Urinary bladder (tissue), 2 donors: Measurements from ENCODE around the gene SAMD9. TPM values are rescaled to one million over a fixed set of nuclear protein-coding genes. Genes with fewer than 3 reads are reported as not detected.

ENCODE experiments used
- polyA plus RNA-seq: library from polyadenylated mRNA; stranded (reverse); fragments of 200-250 nt; gene quantifications from one replicate; pipeline ENCODE4 v1.2.3, GENCODE V29; 2013
- total RNA-seq: library from RNA; depleted of rRNA; stranded (reverse); fragments of >200 nt; gene quantifications from one replicate; pipeline ENCODE4 v1.2.3, GENCODE V29; 2014
- donor health status: healthy.

SAMD9 gene
- total and polyA plus RNA-seq, 2 donors = 2.3 to 29.0 TPM

Other genes starting within 250 kb of the SAMD9 start
- 25.5 TPM for gene SAMD9L, start 30.4 kb upstream of the SAMD9 start, total RNA-seq
- gene SAMD9L, start 30.4 kb upstream of the SAMD9 start, polyA plus RNA-seq = 5.0 TPM
- gene HEPACAM2, start 108.5 kb upstream of the SAMD9 start, total RNA-seq = 0.42 TPM
- 0.04 TPM for gene HEPACAM2, start 108.5 kb upstream of the SAMD9 start, polyA plus RNA-seq
- 105 TPM for gene VPS50, start 114.4 kb upstream of the SAMD9 start, total RNA-seq
- 11.6 TPM for gene VPS50, start 114.4 kb upstream of the SAMD9 start, polyA plus RNA-seq